NCI-H460 (cell line): ENCODE measurements around the gene ANO1. TPM values are rescaled to one million over a fixed set of nuclear protein-coding genes. Genes with fewer than 3 reads are reported as not detected.
"Not testable (repeated sequence)": the region's sequence is repeated elsewhere in the genome, so short reads cannot be mapped to it uniquely, and the experiment has no call there.

Source experiments
- DNase-seq: peaks from one replicate; pipeline ENCODE4 v3.0.0-alpha.2; 2016; ENCODE audit warnings: low read depth; ENCODE audit errors: extremely low read depth
- total RNA-seq: library from RNA; depleted of rRNA; stranded (reverse); fragments of >200 nt; shearing (Covaris generic); gene quantifications from 2 replicates; pipeline ENCODE4 v1.2.3, GENCODE V29; 2014

The ANO1 gene
- total RNA-seq, 1 experiment from 2014 or later, result 2.7 TPM

DNA sequence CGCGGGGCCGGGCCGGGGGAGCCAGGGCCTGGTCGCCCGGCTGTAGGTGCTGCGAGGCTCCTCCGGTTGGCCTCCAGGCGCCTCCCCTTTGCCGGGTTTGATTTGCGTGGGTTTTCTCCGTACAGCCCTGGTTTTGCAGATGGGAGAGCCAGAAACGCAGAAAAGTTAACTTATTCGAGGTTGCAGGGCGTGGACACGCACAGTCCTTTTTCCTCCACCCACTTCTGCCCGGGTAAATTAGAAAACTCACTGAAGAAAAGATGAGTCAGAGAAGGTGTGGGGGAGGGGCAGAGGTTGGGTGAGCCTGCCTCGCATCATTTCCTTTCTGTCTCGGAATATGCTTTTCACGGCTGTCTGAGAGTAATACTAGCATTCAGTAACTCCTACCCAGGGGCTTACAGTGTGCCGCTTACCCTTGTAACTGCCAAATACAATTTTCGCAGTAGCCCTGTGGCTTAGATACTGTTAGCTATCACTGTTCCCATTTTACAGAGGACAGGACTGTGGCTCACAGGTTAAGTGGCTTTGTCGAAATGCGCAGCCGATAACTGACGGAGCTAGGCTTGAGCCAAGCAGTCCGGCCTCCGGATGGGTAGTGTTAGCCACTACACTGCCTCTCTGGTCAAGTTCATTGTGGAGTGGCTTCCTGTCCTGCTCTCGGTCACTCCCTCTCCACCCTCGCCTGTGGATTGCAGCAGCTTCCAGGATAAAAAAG lies 125.8 kb downstream of the ANO1 start:
- peak; percentile 61 for DNase-seq

DNA sequence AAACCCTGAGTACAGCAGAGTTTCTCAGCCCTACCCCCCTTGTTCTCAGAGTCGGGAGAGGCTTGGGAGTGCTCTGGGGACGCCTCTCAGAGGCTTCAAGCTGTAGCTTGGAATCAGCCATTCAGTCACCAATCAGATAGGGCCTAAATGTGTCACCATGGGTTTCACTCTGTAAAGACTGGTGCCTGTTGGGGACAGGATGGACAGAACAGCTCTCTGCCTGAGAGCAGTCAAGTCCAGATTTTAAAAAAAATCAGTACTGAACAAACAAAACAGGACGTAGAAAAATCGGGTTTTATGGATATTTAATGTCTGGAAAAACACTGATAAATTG lies 126.3 kb downstream of the ANO1 start:
- DNase-seq, result no peak

DNA sequence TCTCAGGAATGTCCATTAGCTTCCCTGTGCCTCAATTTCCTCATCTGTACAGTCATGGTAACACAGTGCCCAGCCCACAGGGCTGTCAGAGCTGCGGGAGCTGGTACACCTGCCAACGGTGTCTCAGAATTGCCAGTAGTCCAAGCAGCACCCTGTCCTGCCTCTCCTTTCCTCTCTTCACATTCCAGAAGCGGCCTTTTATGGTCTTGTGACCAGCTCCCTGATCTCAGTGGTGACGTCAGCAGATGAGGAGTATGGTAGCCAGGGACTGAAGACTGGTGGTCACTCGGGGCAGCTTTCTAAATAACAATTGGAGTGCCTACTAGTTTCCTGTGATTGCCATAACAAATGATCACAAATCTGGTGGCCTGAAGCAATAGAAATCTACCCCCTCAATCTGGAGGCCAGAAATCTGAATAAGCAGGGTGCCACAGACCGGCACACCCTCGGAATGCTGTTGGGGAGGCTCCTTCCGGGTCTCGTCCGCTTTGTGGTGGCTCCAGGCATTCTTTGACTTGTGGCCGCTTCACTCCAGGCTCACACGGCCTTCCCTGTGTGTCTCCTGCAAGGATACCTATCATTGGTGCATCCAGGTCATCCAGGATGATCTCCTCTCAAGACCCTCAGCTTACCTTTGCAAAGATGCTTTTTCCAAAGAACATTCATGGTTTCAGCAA lies 127.1 kb downstream of the ANO1 start:
- no peak for DNase-seq

DNA sequence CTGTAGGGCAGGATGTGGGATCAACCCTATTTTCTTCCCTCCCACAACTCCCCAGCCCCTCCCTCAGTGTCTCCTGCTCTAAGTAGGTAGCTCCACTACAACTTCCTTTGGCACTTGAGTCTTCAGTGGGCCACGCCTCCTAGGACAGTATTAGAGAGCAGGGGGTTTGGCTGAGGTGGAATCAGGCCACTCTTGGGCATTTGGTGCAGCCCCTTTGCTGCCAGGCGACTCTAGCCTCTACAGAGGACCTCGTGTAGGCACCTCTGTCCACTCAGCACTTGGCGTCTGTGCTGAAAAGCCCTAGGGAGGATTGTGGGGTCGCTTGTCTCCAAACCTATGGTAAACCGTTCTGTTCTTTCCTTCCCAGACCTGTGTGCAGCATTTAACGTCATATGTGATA lies 127.6 kb downstream of the ANO1 start:
- no peak for DNase-seq

DNA sequence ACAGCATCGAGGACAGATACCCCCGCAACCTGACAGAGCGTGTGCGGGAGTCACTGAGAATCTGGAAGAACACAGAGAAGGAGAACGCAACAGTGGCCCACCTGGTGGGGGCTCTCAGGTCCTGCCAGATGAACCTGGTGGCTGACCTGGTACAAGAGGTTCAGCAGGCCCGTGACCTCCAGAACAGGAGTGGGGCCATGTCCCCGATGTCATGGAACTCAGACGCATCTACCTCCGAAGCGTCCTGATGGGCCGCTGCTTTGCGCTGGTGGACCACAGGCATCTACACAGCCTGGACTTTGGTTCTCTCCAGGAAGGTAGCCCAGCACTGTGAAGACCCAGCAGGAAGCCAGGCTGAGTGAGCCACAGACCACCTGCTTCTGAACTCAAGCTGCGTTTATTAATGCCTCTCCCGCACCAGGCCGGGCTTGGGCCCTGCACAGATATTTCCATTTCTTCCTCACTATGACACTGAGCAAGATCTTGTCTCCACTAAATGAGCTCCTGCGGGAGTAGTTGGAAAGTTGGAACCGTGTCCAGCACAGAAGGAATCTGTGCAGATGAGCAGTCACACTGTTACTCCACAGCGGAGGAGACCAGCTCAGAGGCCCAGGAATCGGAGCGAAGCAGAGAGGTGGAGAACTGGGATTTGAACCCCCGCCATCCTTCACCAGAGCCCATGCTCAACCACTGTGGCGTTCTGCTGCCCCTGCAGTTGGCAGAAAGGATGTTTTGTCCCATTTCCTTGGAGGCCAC lies 128.3 kb downstream of the ANO1 start:
- DNase-seq, result no peak

DNA sequence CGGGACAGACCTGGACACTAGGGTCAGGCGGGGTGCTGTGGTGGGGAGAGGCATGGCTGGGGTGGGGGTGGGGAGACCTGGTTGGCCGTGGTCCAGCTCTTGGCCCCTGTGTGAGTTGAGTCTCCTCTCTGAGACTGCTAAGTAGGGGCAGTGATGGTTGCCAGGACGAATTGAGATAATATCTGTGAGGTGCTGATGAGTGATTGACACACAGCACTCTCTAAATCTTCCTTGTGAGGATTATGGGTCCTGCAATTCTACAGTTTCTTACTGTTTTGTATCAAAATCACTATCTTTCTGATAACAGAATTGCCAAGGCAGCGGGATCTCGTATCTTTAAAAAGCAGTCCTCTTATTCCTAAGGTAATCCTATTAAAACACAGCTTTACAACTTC lies 128.9 kb downstream of the ANO1 start:
- no peak for DNase-seq

DNA sequence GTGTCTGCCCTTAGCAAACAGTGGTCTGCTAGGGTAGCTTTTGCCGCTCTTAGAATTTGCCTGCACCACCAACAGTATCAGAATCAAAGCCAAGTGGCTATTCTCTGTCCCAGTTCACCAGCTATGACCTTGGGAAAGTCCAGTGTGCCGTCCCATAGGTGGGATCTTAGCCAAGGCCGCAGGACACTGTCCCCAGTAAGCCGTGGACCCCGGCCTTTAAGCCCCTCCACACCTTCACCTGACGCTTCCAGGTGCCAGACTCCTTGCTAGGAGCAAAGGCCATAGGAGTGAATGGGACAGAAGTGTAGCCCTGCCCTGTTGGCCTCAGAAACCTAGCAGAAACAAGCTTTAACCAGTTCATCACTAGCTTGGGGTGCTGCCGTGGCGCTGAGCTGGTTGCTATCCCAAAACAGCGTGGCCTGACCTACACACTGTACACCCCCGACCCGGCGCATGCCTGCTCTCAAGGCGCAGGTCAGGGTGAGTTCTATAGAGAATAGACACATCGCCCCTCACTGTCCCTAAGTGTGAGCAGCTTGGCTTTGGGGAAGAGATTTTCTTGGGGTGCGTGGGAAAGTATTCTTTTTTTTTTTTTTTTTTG lies 129.5 kb downstream of the ANO1 start:
- no peak for DNase-seq

DNA sequence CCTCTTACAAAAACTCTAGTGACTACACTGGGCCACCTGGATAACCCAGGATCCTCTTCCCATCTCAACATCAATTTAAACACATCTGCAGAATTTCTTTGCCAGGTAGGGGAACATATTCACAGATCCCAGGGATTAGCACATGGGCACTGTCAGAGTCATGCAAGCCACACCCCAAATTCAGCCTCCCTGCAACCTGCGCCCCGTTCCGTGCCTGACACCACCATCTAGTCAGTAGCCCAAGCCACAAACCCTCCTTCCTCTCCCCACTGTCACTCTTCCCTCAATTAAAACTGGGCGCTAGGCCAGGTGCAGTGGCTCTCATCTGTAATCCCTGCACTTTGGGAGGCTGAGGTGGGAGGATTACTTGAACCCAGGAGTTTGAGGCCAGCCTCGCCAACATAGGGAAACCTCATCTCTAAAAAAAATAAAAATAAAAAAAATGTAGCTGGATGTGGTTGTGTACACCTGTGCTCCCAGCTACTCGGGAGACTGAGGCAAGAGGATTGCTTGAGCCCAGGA lies 131.3 kb downstream of the ANO1 start:
- no peak for DNase-seq

DNA sequence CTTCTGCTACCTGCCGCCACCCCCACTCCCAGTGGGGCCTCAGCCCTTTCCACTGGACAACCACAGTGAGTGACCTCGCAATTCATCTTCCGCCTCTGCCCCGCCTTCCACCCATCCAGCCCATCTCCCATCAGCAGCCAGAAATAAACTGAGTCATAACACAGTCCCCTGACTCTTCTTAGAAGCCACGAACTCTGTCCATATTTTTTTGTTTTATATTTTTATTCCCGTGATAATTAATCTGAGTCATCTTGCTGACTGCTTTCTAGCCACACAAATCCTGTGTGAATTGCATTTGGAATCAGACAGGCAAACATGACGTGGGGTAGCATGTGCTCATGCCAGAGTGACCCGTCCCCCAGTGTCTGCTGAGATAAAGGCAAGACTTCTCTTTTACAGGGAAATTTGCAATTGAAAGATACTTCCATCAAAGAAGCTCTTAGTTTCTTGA lies 132.0 kb downstream of the ANO1 start:
- peak; percentile 11 for DNase-seq

DNA sequence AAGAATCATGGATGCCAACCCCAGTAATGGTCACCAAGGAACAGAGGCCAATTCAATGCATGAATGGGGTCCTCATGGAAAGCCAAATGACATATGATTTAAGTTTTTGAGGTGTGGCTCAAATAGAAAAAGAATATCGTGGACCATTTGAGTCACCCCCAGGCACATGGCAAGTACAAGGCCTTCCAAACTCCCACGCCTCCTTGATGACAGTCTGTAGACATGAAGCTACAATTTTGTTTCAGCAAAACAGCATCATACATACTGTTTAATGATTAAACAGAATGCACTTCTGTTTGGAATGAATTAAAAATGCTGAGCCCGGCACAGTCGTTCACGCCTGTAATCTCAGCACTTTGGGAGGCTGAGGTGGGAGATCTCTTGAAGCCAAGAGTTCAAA lies 132.4 kb downstream of the ANO1 start:
- DNase-seq, result no peak

DNA sequence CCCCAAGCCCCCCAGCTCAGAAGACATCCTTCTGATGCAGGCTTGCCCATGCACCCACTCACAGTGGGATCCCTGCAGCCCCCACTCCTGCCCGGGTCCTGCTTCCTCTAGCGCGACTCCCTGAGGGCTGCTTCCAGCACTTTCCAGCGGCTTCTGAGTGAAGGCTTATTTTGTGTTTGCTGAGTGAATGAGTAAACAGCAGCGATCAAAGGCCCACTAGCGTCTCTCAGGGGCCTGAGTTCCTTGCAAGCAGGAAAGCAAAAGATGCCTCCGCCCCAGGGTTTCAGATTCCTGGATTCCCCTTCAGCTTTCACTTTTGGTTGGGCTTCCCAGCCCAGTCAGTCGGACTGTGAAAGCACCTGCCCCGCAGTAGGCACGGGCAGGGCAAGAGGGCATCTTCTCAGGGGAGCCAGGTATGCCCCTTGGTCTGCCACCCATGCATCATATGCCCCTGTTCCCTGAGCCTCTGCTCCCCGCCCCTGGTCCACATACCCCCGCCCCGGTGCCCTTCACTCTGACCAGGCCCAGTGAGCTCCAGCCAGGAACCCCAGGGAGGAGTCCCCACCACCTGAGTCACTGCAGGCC lies 134.2 kb downstream of the ANO1 start:
- DNase-seq, result no peak

DNA sequence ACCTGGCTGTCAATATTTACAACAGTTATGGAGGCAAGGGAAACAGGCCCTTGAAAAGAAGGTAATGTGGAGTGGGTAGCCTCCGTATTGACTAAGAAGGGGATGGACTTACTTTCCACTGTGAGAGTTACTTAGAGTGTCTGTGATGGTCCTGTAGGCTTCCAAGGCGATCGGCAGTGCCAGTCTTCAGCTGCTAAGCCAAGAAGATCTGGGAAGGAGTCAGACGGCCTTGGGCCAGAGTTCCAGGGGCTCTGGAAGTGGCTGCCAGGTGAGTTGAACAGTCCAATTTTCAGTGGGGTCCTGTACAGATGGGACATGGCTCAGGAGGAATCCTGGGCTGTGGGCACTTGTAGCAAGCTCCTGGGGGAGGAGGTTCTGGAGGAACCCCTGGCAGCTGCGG lies 139.3 kb downstream of the ANO1 start:
- DNase-seq, result not testable (repeated sequence)

DNA sequence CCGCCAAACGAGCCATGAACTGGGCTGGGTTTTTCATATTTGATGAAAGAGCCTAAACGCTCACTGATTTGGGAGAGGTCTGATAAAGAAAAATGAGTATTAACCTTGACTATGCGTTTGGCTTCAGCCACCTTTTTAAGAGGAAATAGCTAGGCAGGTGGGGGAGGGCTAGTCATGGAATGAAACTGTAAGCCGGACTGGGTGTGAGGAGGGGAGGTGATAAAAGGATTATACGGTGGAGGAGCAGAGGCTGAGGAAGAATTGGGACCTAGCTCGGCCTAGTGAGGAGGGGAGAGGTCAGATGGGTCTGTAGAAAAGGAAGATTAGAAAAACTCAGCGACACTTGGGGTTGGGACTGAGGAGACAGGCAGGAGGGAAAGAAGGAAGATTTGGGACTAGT lies 140.0 kb downstream of the ANO1 start:
- not testable (repeated sequence) for DNase-seq

DNA sequence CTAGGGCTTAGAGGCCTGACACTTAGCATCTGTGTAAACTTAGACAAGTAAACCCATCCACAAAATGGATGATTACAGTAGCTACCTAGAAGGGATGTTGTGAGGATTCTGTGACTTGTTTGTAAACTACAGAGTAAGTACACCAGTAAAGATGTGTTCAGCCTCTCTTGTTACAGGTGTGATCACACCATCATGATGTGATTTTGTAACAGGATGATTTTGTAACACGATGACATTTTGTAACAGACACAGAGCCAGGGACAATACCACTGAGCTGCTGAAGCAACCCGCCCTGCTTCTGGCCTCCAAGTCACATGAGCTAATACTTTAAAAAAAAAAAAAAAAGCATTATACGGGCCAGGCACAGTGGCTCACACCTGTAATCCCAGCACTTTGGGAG lies 142.0 kb downstream of the ANO1 start:
- no peak for DNase-seq

DNA sequence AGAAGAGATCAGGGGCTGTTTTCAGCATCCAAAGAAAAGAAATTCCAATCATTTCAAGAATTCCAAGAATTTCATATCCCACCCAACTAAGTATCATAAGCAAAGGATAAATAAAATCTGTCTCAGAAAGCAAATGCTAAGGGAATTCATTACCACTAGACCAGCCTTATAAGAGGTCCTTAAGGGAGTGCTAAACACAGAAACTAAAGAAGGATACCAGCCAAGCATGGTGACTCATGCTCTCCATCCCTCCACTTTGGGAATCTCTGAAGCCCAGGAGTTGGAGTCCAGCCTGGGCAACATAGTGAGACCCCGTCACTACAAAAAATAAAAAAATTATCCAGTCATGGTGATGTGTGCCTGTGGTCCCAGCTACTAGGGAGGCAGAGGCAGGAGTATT lies 142.8 kb downstream of the ANO1 start:
- no peak for DNase-seq

DNA sequence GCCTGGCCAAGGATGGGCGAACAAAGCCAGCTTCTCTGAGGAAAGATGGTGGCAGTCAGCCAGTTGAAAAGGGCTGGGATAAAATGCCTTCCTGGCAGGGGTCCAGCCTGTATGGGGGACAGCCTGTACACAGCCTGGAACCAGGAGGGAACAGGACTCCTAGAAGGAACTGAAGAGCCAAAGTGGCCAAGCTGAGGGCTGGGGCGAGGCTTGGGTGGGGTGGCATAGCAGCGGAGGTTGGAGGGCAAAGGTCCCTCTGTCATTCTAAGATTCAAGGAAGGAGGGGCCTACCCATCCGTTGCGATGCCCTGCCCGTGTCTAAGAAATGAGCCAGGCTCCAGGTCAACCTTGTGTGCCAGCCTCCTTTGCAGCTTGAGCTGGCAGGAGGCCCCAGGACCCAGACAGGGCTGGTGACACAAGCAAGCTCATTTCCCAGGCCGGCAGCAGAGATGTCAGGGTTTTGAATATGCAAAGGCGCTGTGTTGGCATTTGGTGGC lies 147.6 kb downstream of the ANO1 start:
- DNase-seq, result no peak

DNA sequence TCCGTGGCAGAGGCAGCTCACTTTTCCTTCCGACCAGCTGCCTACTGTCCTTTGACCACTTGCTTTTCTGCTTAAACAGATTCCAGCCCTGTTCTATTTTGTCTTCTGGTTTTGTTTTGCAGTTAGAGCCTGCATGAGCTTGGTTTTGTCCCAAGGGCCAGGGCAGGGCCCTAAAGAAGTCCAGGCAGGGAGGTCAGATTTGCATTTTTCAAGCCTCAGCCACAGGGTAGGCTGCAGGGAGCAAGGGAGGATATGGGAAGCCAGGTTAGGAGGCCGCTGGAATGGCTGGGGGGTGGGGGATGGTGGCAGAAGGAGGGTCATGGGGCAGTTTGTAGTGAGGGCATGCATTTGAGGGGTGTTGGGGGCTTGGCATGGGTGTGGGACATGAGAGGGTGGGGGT lies 148.1 kb downstream of the ANO1 start:
- no peak for DNase-seq

DNA sequence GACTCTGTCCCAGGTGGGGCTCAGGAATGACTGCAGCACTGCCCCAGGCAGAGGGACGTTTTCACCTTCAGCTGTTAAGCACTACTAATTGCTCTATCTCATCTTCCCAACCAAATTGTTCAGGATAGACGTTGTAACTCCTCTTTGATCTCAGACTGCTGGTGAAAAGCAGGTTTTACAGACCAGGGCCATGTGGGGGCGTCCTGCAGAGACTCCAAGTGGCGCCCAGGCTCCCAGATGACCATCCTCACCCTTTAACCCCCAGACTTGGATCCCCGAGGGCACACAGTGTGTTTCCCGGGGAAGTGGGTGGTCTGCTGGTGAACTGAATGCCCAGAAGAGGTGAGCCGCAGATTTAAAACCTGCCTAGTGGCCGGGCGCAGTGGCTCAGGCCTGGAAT lies 148.8 kb downstream of the ANO1 start:
- DNase-seq, result no peak

DNA sequence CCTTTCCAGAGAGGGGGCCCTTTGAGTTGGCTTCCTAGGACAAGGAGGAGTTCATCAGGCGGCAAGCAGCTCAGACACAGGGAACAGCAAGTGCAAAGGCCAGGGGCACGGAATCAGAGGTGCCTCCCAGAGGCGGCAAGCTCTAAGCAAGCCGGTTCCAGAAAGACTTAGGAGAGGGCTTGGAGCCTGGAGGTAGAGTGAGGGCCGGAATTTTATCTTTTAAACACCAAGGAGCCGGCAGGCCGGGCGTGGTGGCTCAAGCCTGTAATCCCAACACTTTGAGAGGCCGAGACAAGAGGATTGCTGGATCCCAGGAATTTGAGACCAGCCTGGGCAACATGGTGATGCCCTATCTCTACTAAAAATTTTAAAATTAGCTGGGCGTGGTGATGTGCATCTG lies 151.6 kb downstream of the ANO1 start:
- DNase-seq, result no peak

DNA sequence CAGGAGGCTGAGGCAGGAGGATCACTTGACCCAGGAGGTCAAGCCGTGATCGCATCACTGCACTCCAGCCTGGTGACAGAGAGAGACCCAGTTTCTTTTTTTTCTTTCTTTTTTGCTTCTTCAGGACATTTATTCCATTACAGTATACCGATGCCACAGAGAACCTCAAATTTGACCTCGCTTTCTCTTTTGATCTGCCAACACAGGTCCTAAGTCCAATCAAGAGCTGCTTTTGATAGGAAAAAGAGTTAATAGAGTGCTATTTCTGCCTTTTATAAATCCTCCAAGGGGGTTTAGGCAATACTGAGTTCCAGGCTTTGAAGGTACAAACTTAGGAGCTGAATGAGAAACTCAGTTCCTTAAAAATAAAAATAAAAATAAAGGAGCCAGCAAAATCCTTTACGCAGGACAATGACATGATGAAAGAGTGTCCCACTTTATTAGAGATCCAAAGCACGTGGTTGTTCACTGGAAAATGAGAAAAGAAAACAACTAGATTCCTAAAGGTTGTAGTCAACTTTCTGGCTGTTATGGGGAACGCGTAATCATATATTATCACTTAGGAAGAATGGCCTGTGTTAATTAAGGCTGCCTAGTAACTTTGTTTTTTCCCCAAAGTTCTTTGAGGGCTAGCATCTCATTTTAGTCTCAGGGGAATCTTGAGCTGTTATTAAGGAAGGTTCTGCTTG lies 152.2 kb downstream of the ANO1 start:
- no peak for DNase-seq
